Erythroblast (primary cell): ENCODE results near the gene GCNT2.

Experiments
- GATA1 ChIP-seq: IDR thresholded peaks from 2 replicates; pipeline ENCODE4 v1.6.1; 2011; ENCODE audit warnings: low read depth, mild to moderate bottlenecking, control low read depth, low read length, moderate library complexity
- POLR2A ChIP-seq: IDR thresholded peaks from 2 replicates; pipeline ENCODE4 v1.6.1; 2011; ENCODE audit warnings: mild to moderate bottlenecking, low read length

DNA sequence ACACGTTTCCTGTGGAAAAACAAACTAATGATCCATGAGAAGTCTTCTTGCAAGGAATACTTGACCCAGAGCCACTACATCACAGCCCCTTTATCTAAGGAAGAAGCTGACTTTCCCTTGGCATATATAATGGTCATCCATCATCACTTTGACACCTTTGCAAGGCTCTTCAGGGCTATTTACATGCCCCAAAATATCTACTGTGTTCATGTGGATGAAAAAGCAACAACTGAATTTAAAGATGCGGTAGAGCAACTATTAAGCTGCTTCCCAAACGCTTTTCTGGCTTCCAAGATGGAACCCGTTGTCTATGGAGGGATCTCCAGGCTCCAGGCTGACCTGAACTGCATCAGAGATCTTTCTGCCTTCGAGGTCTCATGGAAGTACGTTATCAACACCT is 35.4 kb downstream of the GCNT2 start:
- no peak for TF ChIP-seq POLR2A
- no peak for TF ChIP-seq GATA1
